Uterus (tissue), 4 donors: ENCODE measurements around the gene STT3A. TPM values are rescaled to one million over a fixed set of nuclear protein-coding genes. Genes with fewer than 3 reads are reported as not detected.

ENCODE experiments used
- DNase-seq, 2 donors: peaks; one replicate each; pipeline ENCODE4 v3.0.0-alpha.2; 2019 to 2020
- H3K27ac ChIP-seq, 2 donors: fragments of 200-600 bp; sonication (generic); 1 replicate in 1 of 2; 2 replicates in 1 of 2; pipeline ENCODE4 v1.5.1; 2016 to 2018
- H3K27me3 ChIP-seq, 2 donors: fragments of 200-600 bp; sonication (generic); one replicate each; pipeline ENCODE4 v1.5.1; 2018 to 2019; ENCODE audit warnings: control low read depth in 1 of 2
- H3K36me3 ChIP-seq, 2 donors: fragments of 200-600 bp; sonication (generic); one replicate each; pipeline ENCODE4 v1.5.1; 2019; ENCODE audit warnings: control low read depth in 1 of 2
- H3K4me1 ChIP-seq, 2 donors: fragments of 200-600 bp; sonication (generic); one replicate each; pipeline ENCODE4 v1.5.1; 2018 to 2019; ENCODE audit warnings: control low read depth in 1 of 2
- H3K4me3 ChIP-seq, 2 donors: fragments of 200-600 bp; sonication (generic); 1 replicate in 1 of 2; 2 replicates in 1 of 2; pipeline ENCODE4 v1.5.1; 2018 to 2019; ENCODE audit warnings: mild to moderate bottlenecking in 1 of 2
- H3K9me3 ChIP-seq, 2 donors: fragments of 200-600 bp; sonication (generic); one replicate each; pipeline ENCODE4 v1.5.1; 2019; ENCODE audit warnings: control low read depth in 1 of 2
- POLR2A ChIP-seq, 2 donors: fragments of 450-650 bp; IDR thresholded peaks; one replicate each; pipeline ENCODE4 v1.6.1; 2016; ENCODE audit warnings: antibody characterized with exemption in 2 of 2, mild to moderate bottlenecking in 1 of 2, moderate library complexity in 1 of 2
- intact Hi-C: fragments of 100-400 bp; cut with DNase I; formaldehyde crosslinking; loops from one replicate; pipeline ENCODE4 v1.15.1; 2023; ENCODE audit warnings: low total_unique reads
- total RNA-seq, 4 donors: library from RNA; depleted of rRNA in 3 of 4; stranded (reverse); fragments of >200 nt in 3 of 4; gene quantifications; one replicate each; pipeline versions ENCODE4 v1.1.0 to v1.2.4, GENCODE V29; 2014 to 2023
- TF ChIP-seq, protein P1 (sequence below), 4 experiments: fragments of 200-600 bp in 2 of 4; fragments of 450-650 bp in 2 of 4; sonication (generic) in 2 of 4; IDR thresholded peaks; one replicate each; pipeline ENCODE4 v1.5.1; 2016 to 2019; ENCODE audit warnings: antibody characterized with exemption in 4 of 4, mild to moderate bottlenecking in 2 of 4, moderate library complexity in 1 of 4
- donor health status: DM: yes; HTN: yes; CAD: no.

STT3A gene
- total RNA-seq, 4 donors from 2014 or later = 66.6 to 183 (median 105) TPM

DNA sequence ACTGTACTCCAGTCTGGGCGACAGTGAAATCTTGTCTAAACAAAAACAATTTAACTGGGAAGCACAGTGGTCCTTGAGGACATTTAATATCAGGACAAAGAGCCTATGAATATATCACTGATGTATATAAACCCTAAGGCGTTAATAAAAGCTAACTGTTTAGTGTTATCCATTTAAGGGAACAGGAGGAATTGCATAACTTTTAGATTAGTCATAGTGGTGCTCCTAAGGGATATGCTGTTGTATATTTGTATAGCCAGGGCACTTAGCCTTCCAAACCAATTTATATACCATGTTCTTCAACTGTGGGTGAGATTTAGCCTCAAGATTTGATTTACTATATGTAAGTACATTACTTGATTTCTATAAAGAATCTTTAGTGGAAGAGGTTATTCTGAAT is 29.3 kb downstream of the STT3A start:
- no peaks in the 10 kb centered on the region for H3K36me3 ChIP-seq
- TF ChIP-seq POLR2A (IDR thresholded peaks at IDR 0.05) = no peak
- TF ChIP-seq, protein P1, sequence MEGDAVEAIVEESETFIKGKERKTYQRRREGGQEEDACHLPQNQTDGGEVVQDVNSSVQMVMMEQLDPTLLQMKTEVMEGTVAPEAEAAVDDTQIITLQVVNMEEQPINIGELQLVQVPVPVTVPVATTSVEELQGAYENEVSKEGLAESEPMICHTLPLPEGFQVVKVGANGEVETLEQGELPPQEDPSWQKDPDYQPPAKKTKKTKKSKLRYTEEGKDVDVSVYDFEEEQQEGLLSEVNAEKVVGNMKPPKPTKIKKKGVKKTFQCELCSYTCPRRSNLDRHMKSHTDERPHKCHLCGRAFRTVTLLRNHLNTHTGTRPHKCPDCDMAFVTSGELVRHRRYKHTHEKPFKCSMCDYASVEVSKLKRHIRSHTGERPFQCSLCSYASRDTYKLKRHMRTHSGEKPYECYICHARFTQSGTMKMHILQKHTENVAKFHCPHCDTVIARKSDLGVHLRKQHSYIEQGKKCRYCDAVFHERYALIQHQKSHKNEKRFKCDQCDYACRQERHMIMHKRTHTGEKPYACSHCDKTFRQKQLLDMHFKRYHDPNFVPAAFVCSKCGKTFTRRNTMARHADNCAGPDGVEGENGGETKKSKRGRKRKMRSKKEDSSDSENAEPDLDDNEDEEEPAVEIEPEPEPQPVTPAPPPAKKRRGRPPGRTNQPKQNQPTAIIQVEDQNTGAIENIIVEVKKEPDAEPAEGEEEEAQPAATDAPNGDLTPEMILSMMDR (IDR thresholded peaks at IDR 0.05) = no peak

DNA sequence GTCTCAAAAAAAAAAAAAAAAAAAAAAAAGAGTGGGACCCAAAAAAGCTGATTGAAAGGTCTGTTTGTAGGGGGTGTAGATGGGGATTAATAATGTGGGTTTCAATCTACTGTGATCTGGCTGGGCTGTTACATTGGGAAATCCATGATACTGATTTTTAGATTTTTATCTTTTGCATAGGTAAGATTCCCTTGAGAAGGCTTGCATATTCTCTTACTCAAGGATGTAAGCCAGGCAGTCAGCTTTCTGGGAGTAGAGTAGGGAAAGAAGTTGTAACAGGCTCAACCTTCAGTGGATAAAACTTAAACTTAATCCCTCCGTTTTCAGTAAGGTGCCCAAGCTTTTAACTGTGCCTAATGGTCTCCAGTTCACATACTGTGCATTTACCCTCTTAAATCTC is 30.4 kb downstream of the STT3A start:
- DNase-seq = no peak
- Histone ChIP-seq H3K36me3 (no peaks in the 10 kb centered on the region), H3K27me3 (no peaks in the 10 kb centered on the region), H3K4me3 (no peak overlapping the region), H3K9me3 (no peaks in the 10 kb centered on the region), H3K4me1 (peaks cover 0 to 6% of the 10 kb centered on the region in 2 donors), H3K27ac (no peak overlapping the region)
- intact Hi-C loops = no loop called here
- TF ChIP-seq, protein P1 (IDR thresholded peaks at IDR 0.05) = no peak
- no peak for TF ChIP-seq POLR2A (IDR thresholded peaks at IDR 0.05)

More for the DNA sequence above, 29.3 kb downstream of the STT3A start:
- Histone ChIP-seq H3K27me3 (no peaks in the 10 kb centered on the region), H3K27ac (no peak overlapping the region), H3K4me1 (peaks cover 0 to 6% of the 10 kb centered on the region in 2 donors), H3K4me3 (no peak overlapping the region), H3K9me3 (no peaks in the 10 kb centered on the region)
- no peak for DNase-seq
- intact Hi-C loops = no loop called here

DNA sequence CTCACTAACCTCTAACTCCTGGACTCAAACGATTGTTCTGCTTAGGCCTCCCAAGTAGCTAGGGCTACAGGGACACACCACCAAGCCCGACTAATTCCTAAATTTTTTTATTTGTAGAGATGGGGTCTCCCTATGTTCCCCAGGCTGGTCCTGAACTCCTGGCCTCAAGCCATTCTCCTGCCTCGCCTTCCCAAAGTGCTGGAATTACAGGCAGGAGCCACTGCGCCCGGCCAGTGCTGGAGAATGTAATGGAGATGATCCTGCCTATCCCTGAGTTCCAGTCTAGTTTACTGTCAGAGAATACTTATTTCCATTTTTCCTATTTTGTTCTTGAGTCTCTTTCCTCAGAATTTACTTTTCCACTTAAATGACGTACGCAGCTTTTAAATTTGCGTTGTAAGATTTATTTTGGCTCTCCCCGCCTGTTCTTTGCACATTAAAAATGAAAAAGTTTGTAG is 32.1 kb downstream of the STT3A start, which contains the start of gene CHEK1:
CHEK1 (plus strand) TSS at position 408 of the 458 bp plus-strand sequence. CDS start 1,606 bp downstream, outside the sequence.
- DNase-seq = no peak
- no peak for TF ChIP-seq POLR2A (IDR thresholded peaks at IDR 0.05)
- TF ChIP-seq, protein P1 (IDR thresholded peaks at IDR 0.05) = no peak
- Histone ChIP-seq H3K27ac (peak within 1 kb of the TSS; percentile 93 to 96), H3K4me1 (peaks cover 0 to 6% of the 10 kb centered on the region in 2 donors), H3K27me3 (no peaks in the 10 kb centered on the region), H3K9me3 (no peaks in the 10 kb centered on the region), H3K36me3 (no peaks in the 10 kb centered on the region), H3K4me3 (peak within 1 kb of the TSS; percentile 60 to 61)
- intact Hi-C loops = no loop called here

DNA sequence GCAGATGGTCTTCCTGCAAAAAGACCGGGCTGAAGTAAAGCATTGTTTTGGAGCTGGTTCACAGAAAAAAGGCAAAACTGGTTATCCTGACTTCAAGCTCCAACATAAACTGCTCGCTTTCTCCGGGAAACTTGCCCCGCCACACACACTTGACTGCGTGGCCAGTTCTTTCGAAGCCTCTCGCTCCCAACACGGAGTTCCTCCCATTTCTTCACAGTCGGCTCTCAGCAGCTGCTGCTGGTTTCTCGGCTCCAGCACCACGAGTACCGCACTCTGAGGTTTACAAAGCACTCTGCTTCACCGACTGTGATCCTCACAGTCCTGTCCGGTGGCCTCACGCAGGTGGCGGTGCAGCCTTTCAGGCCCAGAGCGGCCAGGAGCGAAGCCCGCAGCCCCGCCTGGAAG is 32.6 kb downstream of the STT3A start:
- intact Hi-C loops = no loop called here
- DNase-seq = no peak

DNA sequence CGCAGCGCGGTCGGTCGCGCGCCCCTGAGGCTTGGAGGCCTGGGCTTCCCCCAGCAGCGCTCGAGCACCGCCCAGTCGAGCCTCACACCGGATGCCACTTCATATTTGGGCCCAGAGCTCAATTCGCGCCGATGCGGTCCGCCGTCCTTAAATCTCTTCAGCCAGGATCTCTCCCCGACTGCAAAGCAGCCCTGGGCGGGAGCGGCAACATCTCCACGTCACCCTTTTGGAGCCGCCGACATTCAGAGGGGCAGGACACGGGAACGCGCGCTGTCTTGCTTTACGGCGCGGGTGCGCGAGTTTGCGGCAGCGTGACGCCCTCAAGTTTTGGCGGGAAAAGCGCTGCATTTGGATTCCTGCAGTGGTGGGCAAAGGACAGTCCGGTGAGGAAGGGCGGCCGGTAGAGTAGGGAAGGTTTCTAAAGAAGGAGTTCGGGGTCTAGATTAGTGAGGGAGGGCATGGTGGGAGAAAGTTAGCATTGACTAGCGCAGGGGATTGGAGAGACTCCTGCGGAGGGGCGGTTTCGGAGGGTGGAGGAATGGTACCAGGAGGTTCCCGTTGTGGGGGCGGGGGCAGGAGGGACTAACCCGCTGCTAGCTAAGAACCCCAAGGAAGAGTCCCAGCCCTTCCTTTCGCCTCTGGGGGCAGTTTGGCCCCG is 33.1 kb downstream of the STT3A start:
- intact Hi-C loops = no loop called here
- DNase-seq = peak; percentile 85 to 88

More for the DNA sequence above, 32.6 kb downstream of the STT3A start:
- Histone ChIP-seq H3K36me3 (no peaks in the 10 kb centered on the region), H3K4me3 (peak overlapping the region; percentile 60 to 61), H3K4me1 (peaks cover 0 to 6% of the 10 kb centered on the region in 2 donors), H3K27ac (peak overlapping the region; percentile 93 to 96), H3K9me3 (no peaks in the 10 kb centered on the region), H3K27me3 (no peaks in the 10 kb centered on the region)
- TF ChIP-seq, protein P1 (IDR thresholded peaks at IDR 0.05) = no peak
- no peak for TF ChIP-seq POLR2A (IDR thresholded peaks at IDR 0.05)

More for the DNA sequence above, 33.1 kb downstream of the STT3A start:
- peaks cover 0 to 6% of the 10 kb centered on the region in 2 donors for H3K4me1 ChIP-seq
- no peaks in the 10 kb centered on the region for H3K27me3 ChIP-seq
- H3K9me3 ChIP-seq = no peaks in the 10 kb centered on the region
- peak; percentile 45 to 70 for TF ChIP-seq POLR2A (IDR thresholded peaks at IDR 0.05)
- TF ChIP-seq, protein P1 (IDR thresholded peaks at IDR 0.05) = peak in 1 of 4 experiments; percentile 10
- no peaks in the 10 kb centered on the region for H3K36me3 ChIP-seq
- peak overlapping the region; percentile 93 to 96 for H3K27ac ChIP-seq
- H3K4me3 ChIP-seq = peak overlapping the region; percentile 60 to 61
